Stimulated activated CD8-positive, alpha-beta memory T cell treated with anti-CD3 and anti-CD28 coated beads, Interleukin-4, amount 100 ng/mL, for 4 hours (primary cell): Measurements from ENCODE around the gene GABBR1.

Experiments
- DNase-seq, 2 donors: peaks; one replicate each; pipeline ENCODE4 v3.0.0-alpha.2; 2020; ENCODE audit warnings: low read depth in 2 of 2, low spot score in 1 of 2

GABBR1 gene

GRCh38 chr6:29528988-29529560, 103.9 kb downstream of the GABBR1 start:
- DNase-seq = no peak

DNA sequence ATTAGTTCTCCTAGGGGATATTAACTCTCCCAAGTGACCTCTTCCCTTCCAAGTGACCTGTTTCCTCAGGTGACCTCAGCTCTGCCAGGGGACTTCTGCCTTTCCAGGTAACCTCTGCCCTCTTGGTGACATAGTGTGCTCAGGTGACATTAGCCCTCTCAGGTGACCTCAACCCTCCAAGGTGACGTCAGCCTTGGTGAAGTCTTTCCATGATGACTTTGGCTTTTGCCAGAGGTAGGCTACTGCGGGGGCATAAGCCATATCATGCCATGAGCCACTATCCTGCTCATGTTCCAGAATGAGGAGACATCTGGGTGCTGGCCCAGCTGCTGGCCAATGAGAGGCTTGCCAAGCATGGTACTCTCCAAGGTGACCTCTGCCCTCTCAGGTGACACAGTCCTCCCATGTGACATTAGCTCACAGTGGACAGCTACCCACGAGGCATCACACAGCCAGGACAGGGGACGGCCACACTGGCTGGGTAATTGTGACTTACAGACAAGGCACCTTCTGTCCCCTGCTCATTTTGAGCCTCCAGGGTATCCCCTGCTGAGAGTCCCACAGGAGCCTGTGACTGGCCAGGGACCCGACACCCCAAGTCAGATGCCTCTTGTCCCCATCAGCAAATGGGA, 104.6 kb downstream of the GABBR1 start:
- no peak for DNase-seq

GRCh38 chr6:29527564-29527963, 105.4 kb downstream of the GABBR1 start:
- no peak for DNase-seq

DNA sequence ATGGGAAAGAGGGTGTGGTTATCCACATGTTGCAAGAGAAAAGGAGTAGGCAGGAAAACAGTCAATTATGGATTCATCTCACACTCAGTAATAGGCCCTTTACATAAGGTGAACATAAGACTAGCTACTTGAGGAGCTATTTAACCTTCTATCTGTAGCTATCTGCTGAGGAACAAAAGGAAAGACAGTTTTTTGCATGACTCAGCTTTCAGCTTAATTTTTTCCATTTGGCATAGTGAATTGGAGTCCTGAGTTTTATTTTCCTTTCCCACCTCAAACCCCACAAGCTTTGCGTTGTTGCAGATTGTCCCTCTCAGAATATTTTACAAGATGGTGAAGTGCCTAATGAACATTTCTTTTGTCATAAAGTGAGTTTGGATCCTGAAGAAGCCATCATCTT, 105.9 kb downstream of the GABBR1 start:
- no peak for DNase-seq

DNA sequence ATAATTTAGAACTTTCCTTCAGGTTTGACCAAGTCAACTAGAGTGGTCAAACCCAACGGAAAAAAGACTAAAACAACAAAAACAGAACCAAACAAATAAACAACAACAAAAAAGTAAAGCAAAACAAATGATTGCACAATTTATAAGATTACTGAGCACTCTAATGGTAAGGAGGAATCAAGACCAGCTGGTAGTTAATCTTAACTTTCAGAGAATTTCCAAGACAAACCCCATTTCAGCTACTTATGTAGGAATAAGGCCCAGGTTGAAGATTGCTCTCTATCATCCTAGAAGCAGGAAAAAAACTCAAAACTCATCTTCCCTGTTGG, 107.7 kb downstream of the GABBR1 start:
- DNase-seq = no peak

GRCh38 chr6:29524444-29525310, 108.3 kb downstream of the GABBR1 start:
- no peak for DNase-seq

DNA sequence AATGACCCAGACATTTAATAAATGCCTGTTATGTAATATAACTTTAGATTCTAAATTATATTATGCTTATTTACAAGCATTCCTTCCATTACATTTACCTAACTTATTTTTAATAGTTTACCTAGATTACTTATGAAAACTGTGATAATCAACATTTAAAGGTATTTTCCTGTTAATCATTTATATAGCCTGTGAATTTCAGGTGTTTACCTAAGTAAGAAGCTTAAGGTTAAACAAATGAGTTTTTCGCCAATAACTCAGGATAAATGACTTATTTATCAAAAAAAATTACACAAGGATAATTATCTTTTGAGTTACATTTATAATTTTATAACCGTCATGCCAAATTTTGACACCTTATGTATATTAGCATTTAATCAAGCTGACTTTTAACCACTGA, 108.9 kb downstream of the GABBR1 start:
- DNase-seq = no peak

DNA sequence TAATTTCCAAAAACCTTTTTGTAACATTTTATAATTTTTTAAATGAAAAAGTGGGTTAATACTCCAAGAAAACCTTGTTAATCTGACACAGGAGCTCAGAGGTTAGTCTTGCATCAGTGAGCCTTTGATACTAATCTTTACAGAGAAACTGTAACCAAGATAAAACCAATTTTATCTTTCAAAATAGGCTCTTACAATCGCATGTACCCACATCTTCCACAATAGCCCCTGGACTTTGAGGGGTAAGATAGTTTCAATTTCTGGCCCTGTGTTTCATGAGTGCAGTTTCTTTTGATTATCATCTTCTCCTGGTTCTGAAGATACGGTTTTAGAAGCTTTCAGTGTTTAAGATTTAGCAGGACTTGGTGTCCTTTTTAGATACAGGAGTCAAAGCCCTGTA, 110.8 kb downstream of the GABBR1 start:
- no peak for DNase-seq

- no peak for DNase-seq
These were observed 111.8 kb downstream of the GABBR1 start for GRCh38 chr6:29521006-29521680.

- no peak for DNase-seq
These were observed 112.8 kb downstream of the GABBR1 start for GRCh38 chr6:29520232-29520631.

DNA sequence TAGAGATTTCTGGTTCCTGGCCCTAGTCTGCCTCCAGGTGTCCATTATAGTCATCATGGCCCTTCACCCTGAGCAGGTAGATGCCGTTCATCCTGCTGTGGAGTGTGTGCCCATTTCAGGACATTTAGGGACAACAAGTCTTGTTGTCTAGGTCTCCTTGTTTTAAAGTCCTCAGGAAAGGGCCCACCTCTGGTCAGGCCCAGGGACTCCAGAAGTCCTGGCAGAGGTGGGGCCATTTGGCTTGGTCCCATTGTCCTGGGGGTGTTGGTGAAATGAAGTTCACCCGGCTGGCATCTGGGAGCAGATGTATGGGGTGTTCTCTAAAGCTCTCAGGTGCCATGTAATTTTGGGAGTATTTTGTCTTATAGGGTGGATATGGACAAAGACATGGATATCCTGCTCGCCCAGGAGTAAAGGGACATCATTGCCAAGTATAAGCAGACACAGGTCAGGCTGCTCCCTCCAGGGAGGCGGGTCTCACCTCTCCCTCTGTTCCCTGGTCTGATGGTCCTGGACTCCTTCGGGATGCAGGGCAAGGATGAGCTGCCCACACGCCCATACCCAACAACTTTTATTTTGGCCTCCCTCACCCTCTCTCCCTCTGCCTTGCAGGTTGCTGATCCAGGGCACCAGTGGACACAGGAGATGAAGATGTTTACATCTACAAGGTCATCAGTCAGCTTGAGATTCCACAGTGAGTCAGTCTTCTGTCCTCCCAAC, 113.5 kb downstream of the GABBR1 start:
- no peak for DNase-seq

DNA sequence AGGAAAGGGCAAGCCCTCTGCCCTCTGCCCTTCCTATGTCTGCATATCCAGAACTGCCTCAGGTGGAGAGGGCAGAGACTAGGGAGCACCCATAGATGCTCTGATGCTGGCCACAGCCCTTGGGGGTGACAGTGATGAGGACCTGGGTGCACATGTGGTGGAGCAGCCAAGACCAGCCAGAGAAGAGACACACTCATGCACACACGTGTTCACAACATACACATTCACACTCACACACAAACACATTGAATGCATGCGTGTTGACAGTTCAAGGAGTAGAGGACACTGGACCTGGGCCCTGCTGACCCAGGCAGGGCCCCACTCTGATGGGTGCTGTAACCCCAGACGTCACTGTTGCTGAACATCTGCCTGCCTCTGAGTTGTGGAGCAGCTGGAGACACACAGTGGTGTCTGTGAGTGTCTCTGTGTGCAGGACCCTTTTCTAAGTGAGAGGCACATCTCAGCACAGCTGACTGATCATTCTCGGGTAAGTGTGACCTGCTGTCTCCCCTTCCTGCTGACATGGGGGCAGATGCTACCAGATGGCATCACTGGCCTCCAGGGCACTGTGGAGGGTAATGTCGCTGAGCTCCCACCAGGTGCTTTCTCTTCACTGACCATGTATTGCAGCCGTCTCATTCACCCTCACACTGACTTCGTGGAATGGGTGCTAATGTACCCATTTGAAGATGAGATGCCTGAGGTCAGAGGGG, 115.1 kb downstream of the GABBR1 start:
- DNase-seq = no peak

DNA sequence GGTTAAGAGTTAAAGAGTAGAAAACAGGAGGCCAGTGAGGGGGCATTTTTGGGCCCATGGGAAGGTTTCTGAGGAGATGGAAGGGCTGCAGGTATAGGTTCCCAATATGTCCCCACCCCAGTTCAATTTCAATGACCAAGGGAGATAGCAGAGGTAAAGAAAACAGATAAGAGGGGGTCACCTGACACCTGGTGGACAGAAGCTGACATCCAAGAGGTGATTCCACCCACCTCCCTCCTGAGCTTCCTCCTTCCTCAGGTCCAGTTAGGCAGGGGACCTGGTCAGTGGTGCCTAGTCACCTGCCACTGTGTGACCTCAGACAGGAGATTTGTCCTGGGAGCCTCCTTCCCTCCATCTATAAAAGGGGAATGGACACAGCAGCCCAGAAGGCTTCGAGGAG, 115.7 kb downstream of the GABBR1 start:
- no peak for DNase-seq

- no peak for DNase-seq
These were observed 116.9 kb downstream of the GABBR1 start for GRCh38 chr6:29516108-29516507.

DNA sequence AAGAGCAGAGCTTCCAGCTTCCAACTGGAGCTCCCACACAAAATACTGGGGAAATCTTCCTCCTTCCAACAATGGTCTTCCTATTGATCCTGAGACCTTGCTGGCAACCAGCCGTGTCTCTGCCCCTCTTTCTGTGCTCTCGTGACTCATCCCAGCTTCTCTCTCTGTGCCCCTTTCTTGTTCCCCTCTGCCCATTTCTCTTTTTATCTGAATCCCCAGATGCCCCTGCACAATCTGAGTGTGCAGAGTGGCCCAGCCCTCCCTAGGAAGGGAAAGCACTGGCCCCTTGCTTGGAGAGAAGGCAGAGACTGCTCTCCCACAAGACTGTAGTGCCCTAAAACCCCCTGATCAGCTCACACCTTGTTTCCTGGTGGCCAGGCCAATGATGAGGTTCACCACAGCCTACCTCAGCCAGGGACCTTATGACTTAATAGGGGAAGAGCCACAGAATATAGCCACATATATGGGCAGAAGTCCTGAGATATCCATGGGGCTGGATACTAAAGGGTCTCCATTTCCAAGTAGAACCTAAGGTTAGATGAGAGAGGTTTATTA, 122.2 kb downstream of the GABBR1 start:
- DNase-seq = no peak

GRCh38 chr6:29510202-29510601, 122.8 kb downstream of the GABBR1 start:
- DNase-seq = no peak
